NCI-H187 treated with DMSO at 0.1 percent for 48 hours (cell line): ENCODE results near the gene SAMHD1.
"Not testable (repeated sequence)": the region's sequence is repeated elsewhere in the genome, so short reads cannot be mapped to it uniquely, and the experiment has no call there.

Source experiments
- DNase-seq: peaks from one replicate; lab custom pipeline; 2025; lab: John Stamatoyannopoulos, UW

The SAMHD1 gene

DNA sequence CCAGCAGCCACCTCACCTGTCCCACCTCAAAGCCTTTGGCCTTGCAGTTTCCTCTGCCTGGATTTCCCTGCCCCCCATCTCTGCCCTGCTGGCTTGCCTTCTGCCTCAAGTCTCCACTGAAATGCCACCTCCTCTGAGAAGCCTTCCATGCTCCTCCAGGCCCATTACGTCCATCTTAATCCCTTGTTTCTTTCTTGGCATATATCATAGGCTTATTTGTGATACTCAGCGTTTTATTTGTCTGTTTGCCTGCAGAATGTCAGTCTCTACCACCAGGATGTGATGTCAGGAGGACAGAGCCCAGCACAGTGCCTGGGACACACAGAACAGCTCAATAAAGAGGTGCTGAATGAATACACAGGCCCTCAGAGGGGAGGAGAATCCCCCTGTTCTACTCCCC lies 100.0 kb downstream of the SAMHD1 start:
- no peak for DNase-seq

DNA sequence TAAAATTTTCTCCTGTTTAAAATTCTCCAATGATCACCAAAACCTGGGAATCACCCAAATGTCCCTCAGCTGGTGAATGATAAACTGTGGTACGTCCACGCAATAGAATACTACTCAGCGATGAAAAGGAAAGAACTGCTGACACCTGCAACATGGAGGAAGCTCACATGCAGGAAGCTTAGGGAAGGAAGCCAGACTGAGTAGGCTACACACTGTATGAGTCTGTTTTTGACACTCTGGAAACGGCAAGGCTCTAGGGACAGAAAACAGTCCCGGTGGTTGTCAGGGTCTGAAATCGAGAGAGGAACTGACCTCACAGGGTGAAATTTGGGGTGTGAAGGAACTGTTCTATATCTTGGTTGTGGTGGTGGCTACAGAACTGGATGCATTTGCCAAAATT lies 100.7 kb downstream of the SAMHD1 start:
- DNase-seq: no peak

DNA sequence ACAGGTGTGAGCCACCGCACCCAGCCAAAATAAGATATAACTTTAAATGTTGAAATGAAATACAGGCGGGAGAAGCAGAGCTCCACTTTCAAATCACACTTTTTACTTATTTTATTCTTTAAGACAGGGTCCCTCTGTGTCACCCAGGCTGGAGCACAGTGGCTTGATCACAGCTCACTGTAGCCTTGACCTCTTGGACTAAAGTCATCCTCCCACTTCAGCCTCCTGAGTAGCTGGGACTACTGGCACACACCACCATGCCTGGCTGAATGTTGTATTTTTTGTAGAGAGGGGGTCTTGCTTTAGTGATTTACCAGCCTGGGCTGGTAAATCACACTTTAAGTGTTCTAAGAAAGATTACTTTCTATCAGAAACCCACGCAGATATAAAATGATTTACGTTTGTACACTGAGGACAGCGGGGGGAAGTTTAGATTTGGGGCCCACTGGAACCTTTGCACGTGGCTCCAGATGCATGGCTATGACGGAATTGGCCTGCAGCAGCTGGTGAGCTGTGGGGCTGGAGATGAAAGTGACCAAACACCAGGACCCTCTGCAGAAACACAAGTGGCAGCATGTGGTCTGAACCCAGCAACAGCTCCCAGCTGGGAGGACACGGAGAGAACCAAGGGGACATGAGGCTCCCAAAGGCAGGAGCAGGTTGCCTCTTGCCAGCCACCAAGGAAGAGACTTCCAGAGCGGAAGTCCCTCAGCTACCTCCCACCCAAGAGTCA lies 102.0 kb downstream of the SAMHD1 start:
- no peak for DNase-seq

DNA sequence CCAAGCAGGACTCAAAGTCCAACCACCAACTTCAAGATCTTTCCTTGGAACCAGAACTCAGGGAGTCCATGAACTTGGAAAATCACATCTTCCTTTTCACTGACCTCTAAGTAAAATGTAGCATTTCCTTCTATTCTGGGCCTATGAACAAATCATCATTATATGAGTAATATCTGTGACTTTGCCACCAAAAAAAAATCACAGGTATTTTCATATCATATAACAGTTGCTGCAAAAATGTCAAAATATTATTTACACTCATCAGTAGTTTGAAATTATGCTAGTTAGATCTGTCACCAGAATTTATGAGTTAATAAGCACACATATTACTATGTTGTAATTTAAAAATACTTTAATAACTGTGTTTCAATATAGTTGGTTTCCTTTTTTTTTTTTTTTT lies 102.8 kb downstream of the SAMHD1 start:
- no peak for DNase-seq

DNA sequence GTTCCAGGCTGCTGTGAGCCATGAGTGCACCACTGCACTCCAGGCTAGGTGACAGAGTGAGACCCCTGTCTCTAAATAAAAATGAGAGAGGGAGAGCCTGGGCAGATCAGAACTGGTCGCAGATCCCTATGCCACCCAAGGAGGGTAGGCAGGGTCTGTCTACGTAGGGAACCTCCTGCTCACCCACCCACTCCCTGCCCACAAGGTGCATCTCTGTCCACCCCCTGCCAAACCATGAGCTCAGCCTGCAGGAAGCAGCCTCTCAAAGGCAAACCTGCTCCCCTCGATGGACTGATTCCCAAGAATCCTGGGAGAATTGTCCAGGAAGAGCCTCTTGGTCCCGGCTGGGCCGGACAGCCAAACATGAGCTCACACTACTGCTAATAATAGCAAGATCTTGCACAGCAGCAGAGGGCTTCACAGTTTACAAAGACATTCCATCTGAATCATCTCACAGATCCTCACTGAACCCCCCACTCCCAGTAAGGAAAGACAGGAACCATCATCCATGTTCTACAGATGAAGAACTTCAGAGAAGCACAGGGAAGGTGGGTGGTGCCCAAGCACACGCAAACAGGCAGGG lies 103.3 kb downstream of the SAMHD1 start:
- DNase-seq: no peak

DNA sequence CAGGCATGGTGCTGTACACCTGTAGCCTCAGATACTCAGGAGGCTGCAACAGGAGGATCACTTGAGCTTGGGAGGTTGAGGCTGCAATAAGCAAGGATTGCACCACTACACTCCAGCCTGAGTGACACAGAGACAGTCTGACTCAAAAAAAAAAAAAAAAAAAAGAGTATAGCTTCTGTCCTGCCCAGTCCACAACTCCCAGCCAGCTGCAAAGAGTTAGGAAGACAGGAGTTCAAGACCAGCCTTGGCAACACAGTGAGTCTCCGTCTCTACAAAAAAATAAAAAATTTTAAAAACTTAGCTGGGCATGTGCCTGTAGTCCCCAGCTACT lies 103.8 kb downstream of the SAMHD1 start:
- no peak for DNase-seq

DNA sequence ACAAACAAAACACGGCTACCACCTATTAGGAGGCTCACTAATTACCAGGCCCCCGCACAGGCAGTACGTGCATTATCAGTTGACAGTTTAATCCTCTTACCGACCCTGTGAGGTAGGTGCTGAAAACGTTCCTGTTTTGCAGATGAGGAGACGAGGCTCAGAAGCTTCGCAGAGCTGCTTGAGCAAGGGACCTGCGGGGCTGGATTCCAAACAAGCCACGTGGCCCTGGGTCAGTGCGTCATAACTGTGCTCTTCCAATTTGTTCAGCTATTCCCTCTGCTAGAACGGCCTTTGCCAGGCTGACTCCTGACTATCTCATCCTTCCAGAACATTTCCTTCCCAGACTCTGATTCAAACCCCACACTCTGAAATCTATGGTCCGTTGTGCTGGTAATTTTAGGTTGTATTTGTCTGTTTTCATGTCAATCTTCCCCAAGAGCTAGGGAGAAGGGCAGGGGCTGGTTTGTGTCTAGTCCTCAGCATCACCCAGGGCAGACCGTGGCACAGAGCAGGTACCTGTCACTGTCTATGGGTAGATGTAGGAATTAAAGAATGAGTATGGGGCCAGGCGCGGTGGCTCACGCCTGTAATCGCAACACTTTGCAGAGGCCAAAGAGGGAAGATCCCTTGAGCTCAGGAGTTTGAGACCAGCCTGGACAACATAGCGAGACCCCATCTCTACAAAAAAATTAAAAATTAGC lies 104.3 kb downstream of the SAMHD1 start:
- DNase-seq: no peak

DNA sequence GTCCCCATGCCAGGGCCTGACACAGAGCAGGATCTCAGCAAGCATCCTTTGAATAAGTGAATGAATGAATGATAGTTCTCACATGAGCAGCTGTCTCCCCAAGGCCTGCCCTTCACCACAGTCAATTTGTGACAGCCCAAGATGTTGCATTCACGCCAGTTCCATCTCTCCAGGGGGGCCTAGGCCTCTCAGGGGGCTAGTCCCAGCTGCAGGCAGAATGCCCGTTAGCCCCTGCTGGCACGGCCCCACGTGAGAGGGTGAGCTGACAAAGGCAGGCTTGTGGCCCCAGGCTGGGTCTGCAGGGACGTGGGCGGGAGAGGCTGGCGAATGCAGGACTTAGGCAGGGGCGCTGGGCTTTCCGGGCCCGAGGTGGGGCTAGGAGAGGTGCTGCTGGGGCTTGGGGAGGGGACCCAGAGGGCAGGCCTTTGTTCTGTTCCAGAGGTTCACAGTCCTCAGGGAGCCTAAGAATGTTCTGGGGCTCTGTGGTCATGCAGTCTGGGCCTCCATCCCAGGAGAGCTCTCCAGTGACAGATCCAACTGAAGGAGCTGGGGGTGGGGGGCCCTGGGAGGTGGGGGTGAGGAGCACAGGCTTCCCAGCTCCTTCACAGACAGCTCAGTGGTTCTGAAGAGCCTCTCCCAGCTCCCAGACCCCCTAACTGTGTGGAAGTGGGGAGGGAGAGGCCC lies 106.1 kb downstream of the SAMHD1 start:
- DNase-seq: no peak

DNA sequence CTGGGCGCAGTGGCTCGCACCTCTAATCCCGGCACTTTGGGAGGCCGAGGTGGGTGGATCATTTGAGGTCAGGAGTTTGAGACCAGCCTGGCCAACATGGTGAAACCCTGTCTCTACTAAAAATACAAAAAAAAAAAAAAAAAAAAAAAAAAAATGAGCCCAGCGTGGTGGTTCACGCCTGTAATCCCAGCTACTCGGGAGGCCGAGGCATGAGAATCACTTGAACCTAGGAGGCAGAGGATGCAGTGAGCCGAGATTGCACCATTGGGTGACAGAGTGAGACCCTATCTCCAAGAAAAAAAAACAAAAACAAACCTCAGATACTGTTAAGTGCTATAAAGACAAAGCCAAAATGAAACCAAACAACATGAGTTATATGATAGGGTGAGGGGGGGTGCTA lies 110.5 kb downstream of the SAMHD1 start:
- not testable (repeated sequence) for DNase-seq
